ENCODE data around the gene MTFMT. TPM values are rescaled to one million over a fixed set of nuclear protein-coding genes. Genes with fewer than 3 reads are reported as not detected.

Gene MTFMT
- 18.5 TPM for total RNA-seq

GRCh38 chr15:65028921-65029735 lies at the start of gene MTFMT:
Gene MTFMT, minus strand, starts transcription at chr15:65029639. Its CDS starts 26 bp downstream, at chr15:65029613.

DNA sequence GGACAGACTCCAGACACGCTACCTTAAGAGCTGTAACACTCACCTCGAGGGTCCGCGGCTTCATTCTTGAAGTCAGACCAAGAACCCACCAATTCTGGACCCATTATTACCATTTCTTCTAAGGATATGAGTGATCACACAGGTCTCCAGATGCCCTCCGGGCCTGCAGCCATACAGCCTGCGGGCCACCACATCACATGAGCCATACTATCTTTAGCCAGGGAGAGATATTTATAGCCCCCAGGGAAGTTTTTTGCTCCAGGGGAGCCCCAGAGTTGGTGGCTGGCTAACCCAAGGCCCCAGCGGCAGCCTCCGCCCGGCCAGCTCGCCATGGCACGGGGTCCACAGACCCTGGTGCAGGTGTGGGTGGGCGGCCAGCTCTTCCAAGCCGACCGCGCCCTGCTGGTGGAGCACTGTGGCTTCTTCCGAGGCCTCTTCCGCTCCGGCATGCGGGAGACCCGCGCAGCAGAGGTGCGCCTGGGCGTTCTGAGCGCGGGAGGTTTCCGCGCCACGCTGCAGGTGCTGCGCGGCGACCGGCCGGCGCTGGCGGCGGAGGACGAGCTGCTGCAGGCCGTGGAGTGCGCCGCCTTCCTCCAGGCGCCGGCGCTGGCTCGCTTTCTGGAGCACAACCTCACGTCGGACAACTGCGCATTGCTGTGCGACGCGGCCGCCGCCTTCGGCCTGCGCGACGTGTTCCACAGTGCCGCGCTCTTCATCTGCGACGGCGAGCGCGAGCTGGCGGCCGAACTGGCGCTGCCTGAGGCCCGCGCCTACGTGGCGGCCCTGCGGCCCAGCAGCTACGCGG lies 47.2 kb upstream of the MTFMT start, which contains the start of gene KBTBD13:
KBTBD13 (plus strand) TSS at position 261 of the 805 bp plus-strand sequence; CDS start at position 331, 70 bp downstream.

DNA sequence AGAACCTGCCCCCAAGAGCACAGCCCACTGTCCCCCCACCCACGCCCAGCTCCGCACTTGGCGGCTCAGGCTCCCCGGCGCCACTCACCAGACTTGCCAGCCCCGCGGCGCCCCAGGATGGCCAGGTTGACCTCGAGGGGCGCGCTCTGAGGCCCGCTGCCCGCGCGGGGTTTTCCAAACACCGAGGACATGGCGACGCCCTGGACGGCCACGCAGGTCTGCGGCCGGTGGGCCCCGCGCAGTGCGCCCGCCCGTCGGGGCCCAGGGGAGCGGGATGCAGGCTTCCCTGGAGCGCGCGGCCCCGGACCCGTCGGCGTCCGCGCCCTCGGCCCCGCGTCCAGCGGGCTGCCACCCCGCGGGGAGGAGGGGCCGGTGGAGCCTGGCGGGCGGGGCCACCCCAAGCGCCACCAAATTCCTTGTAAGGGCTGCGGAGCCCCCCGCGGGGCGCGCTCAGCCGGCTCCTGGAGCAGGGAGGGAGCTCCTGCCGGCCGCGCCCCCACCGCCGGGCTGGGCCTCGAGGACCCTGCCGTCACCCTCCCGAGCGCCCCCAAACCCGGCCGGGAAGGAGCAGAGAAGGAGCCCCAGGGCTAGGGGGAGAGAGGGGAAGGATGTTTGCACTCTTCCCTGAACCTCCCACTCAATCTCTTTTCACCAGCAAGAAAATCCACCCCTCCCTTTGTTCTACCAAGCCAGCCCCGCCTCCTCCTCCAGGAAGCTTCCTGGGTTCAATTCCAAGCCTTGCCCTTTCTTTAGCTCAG lies 38.4 kb upstream of the MTFMT start, which contains the start of gene RASL12:
RASL12 (minus strand) TSS at position 347 of the 758 bp plus-strand sequence; CDS start at position 191, 156 bp downstream.

DNA sequence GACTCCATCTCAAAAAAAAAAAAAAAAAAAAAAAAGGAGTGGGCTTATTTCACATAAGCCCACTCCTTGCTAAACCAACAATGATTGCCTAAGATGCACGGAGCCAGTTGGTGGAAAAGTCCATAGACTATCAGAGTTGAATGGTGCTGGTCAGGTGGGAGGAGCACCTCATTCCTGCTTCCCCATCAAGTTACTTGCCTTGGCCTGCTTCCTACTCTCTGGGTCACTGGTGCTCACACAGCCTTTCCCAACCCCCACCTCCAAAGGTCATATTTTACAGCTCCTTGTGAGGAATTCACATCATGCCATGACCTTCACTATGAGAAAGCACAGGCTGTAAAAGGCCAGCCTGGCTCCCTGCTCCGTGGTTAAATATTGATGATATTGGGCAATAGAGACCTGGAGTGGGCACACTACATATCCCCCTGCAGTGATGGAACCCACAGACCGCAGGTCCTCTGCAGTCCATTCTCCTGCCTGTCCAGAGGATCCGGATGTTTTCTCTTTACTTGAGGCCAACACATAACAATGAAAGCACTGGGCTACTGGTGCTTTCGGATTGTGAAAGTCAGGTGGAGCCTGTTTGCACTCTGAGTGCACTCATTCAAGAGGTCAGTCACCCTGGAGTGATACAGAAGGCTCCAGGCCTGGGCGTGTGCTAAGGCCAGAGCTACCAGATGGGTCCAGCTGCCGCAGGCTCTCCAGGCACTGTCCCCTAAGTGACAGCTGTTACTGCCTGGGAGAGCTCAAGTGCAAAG lies 15.5 kb upstream of the MTFMT start, which contains the start of gene SLC51B:
SLC51B (plus strand) TSS at position 664 of the 758 bp plus-strand sequence. CDS start 4,618 bp downstream, outside the sequence.

GRCh38 chr15:64989416-64990167 lies 39.8 kb downstream of the MTFMT start, which contains the start of gene SPG21:
Gene SPG21, minus strand, starts transcription at chr15:64989914. Its CDS starts 6,345 bp downstream, at chr15:64983569.

Other genes with a start within 250 kb of the MTFMT start
- 3.8 TPM for gene PIF1, start 204.0 kb downstream of the MTFMT start, total RNA-seq
- 6.3 TPM for gene PLEKHO2, start 187.7 kb downstream of the MTFMT start, total RNA-seq
- 27.2 TPM for gene ANKDD1A, start 117.7 kb downstream of the MTFMT start, total RNA-seq
- gene SPG21, start 39.7 kb downstream of the MTFMT start, total RNA-seq = 52.9 TPM
- gene SLC51B, start 15.7 kb upstream of the MTFMT start, total RNA-seq = not detected
- gene RASL12, start 38.4 kb upstream of the MTFMT start, total RNA-seq = 2.8 TPM
- not detected for gene KBTBD13, start 47.1 kb upstream of the MTFMT start, total RNA-seq
- 12.5 TPM for gene UBAP1L, start 85.6 kb upstream of the MTFMT start, total RNA-seq
- gene PDCD7, start 104.2 kb upstream of the MTFMT start, total RNA-seq = 23.5 TPM
- 66.7 TPM for gene CLPX, start 155.7 kb upstream of the MTFMT start, total RNA-seq
- 0.63 TPM for gene CILP, start 181.8 kb upstream of the MTFMT start, total RNA-seq